Measurements from ENCODE around the gene HELQ.

Gene HELQ

DNA sequence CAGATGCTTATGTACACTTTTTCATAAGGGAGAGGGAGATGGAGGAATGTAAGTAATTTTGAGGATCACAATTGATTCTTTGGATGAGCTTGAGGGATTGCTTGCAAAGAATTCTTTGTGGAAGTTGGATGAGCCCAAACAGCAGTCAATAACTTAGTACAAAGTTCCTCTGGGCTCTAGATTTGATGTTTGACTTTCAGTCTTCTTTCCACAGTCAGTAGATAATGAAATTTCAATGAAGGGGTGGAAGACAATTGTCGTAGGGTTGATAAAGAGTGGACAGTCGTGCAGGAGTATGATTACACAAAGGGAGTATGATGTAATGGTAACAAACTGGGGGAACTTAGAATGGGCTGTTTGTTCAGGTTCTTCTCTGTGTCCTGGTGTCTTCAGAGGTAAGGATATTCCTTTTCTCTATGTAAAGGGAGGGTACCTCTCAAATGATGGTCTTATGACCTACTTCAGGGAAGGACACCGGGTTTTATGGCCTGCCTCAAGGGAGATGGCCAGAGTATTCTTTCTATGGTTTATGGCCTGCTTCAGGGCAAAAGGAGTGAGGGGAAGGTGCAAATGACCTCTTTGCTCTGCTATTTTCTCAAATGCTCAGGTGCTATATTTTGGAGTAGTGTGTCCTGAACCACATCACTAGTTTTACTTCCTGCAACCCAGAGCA lies 31.0 kb upstream of the HELQ start:
- Histone ChIP-seq H3K9me3 (ENCODE audit: control insufficient read depth in 1 of 2, low read length in 2 of 2) (no peaks in the 10 kb centered on the region), H3K27me3 (ENCODE audit: control insufficient read depth in 1 of 2, insufficient read depth in 2 of 2, low read length in 2 of 2) (no peaks in the 10 kb centered on the region), H3K36me3 (ENCODE audit: control insufficient read depth in 1 of 2, insufficient read depth in 2 of 2, low read length in 2 of 2) (no peaks in the 10 kb centered on the region), H3K4me1 (ENCODE audit: control insufficient read depth in 1 of 2, insufficient read depth in 2 of 2, low read length in 2 of 2) (peaks cover 6 to 12% of the 10 kb centered on the region in 2 donors), H3K27ac (ENCODE audit: low read depth, low read length) (no peak overlapping the region), H3K9ac (ENCODE audit: low read depth in 1 of 2, low read length in 2 of 2) (no peak overlapping the region), H3K4me3 (ENCODE audit: low read depth in 1 of 2, low read length in 2 of 2) (no peak overlapping the region)

DNA sequence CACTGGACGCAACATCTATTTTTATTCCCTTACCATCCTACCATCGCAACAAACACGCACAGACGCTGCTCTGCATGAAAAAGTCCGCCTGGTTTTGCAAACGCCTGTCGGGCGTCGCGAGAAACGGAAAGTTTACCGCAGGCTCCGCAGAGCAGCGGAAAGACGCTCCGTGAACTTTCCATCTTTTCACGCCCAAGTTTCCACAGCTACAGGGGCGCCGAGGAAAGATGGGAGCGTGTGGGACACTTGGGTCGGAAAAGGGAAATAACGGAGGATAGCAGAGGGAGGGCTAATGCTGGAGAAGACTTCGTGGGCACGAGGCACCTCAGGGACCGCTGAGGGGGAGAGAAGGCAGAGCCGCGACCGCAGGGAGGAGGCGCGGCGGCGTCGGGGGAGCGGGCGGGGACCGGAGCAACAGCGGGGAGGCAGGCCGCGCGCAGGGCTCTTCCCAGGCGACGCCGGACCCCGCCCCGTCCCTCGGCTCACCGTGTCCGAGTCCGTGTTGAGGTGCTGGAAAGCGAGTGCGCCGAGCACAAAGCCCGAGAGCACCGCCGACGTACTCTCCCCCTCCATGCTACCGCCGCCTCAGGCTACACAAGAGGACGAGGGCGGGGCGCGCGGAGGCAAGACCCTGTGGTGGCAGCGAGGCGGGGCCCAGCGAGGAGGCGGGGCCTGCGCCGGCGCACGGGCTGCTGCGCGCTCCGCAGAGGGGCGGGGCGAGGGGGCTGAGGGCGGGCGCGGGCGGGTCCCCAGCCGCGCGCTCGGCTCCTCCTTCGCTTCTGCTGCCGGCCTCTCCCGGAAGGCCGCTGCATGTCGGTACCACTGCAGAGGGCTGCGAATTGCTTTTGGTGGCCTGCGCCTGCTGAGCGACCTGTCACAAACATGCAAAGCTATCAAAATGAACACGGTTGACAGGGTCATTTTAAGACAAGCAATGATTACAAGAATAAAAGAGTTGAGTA lies 29.2 kb upstream of the HELQ start, which contains the start of gene ABRAXAS1:
ABRAXAS1 (minus strand) TSS at position 601 of the 962 bp plus-strand sequence; CDS start at position 573, 28 bp downstream.
- Histone ChIP-seq H3K4me3 (ENCODE audit: low read depth in 1 of 2, low read length in 2 of 2) (peak within 1 kb of the TSS; percentile 95), H3K9me3 (ENCODE audit: control insufficient read depth in 1 of 2, low read length in 2 of 2) (no peaks in the 10 kb centered on the region), H3K4me1 (ENCODE audit: control insufficient read depth in 1 of 2, insufficient read depth in 2 of 2, low read length in 2 of 2) (peaks cover 6 to 12% of the 10 kb centered on the region in 2 donors), H3K9ac (ENCODE audit: low read depth in 1 of 2, low read length in 2 of 2) (peak within 1 kb of the TSS; percentile 71 to 79), H3K27ac (ENCODE audit: low read depth, low read length) (peak within 1 kb of the TSS; percentile 85), H3K27me3 (ENCODE audit: control insufficient read depth in 1 of 2, insufficient read depth in 2 of 2, low read length in 2 of 2) (no peaks in the 10 kb centered on the region), H3K36me3 (ENCODE audit: control insufficient read depth in 1 of 2, insufficient read depth in 2 of 2, low read length in 2 of 2) (no peaks in the 10 kb centered on the region)

DNA sequence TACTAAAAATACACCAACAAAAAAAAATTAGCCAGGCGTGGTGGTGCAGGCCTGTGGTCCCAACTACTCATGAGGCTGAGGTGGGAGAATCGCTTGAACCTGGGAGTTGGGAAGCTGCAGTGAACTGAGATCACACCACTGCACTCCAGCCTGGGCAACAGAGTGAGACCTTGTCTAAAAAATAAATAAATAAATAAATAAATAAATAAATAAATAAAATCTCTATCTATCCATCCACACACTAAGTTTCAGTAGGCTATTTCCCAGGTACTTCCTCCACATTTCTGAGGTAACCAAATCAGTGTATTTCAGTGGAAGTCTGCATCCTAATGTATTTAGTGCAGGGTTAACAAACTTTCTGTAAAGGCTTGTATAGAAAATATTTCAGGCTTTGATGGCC lies 18.3 kb upstream of the HELQ start:
- Histone ChIP-seq H3K27me3 (ENCODE audit: control insufficient read depth in 1 of 2, insufficient read depth in 2 of 2, low read length in 2 of 2) (no peaks in the 10 kb centered on the region), H3K4me3 (ENCODE audit: low read depth in 1 of 2, low read length in 2 of 2) (no peak overlapping the region), H3K4me1 (ENCODE audit: control insufficient read depth in 1 of 2, insufficient read depth in 2 of 2, low read length in 2 of 2) (no peaks in the 10 kb centered on the region), H3K36me3 (ENCODE audit: control insufficient read depth in 1 of 2, insufficient read depth in 2 of 2, low read length in 2 of 2) (peaks cover 0 to 15% of the 10 kb centered on the region in 2 donors), H3K9me3 (ENCODE audit: control insufficient read depth in 1 of 2, low read length in 2 of 2) (no peaks in the 10 kb centered on the region), H3K27ac (ENCODE audit: low read depth, low read length) (no peak overlapping the region), H3K9ac (ENCODE audit: low read depth in 1 of 2, low read length in 2 of 2) (no peak overlapping the region)

DNA sequence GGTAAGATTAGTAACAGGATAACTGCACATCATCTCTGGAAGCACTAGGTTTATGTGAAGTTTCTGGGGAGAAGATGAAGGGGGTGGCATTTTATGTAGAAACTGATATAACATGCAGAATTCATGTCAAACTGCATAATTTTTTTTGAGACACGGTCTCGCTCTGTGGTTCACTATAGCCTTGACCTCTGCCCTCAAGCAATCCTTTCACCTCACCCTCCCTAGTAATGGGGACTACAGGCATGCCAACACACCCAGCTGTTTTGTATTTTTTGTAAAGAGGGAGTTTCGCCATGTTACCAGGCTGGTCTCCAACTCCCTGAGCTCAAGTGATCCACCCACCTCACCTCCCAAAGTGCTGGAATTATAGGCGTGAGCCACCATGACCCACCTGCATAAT lies 17.8 kb upstream of the HELQ start:
- H3K27ac ChIP-seq (ENCODE audit: low read depth, low read length) = no peak overlapping the region
- no peak overlapping the region for H3K4me3 ChIP-seq (ENCODE audit: low read depth in 1 of 2, low read length in 2 of 2)
- H3K27me3 ChIP-seq (ENCODE audit: control insufficient read depth in 1 of 2, insufficient read depth in 2 of 2, low read length in 2 of 2) = no peaks in the 10 kb centered on the region
- H3K36me3 ChIP-seq (ENCODE audit: control insufficient read depth in 1 of 2, insufficient read depth in 2 of 2, low read length in 2 of 2) = peaks cover 0 to 20% of the 10 kb centered on the region in 2 donors
- H3K9ac ChIP-seq (ENCODE audit: low read depth in 1 of 2, low read length in 2 of 2) = no peak overlapping the region
- H3K4me1 ChIP-seq (ENCODE audit: control insufficient read depth in 1 of 2, insufficient read depth in 2 of 2, low read length in 2 of 2) = no peaks in the 10 kb centered on the region
- H3K9me3 ChIP-seq (ENCODE audit: control insufficient read depth in 1 of 2, low read length in 2 of 2) = no peaks in the 10 kb centered on the region

DNA sequence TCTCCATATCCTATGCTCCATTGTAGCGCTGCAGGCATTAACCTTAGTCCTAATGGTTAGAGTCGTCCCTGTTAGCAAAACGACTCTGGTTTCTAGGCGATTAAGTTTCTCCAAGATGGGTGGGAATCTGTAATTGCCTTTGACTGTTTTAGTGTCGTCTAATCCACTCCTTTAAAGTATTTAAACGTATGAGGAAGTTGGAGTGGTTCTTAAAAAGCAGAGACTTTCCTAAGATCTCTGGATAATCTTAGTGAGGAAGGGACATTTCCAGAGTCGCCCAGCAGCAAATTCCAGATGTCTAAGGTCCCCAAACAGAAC lies 520 bp upstream of the HELQ start:
- no peaks in the 10 kb centered on the region for H3K9me3 ChIP-seq (ENCODE audit: control insufficient read depth in 1 of 2, low read length in 2 of 2)
- H3K9ac ChIP-seq (ENCODE audit: low read depth in 1 of 2, low read length in 2 of 2) = peak overlapping the region; percentile 96 to 97
- H3K4me1 ChIP-seq (ENCODE audit: control insufficient read depth in 1 of 2, insufficient read depth in 2 of 2, low read length in 2 of 2) = peaks cover 18 to 30% of the 10 kb centered on the region in 2 donors
- no peaks in the 10 kb centered on the region for H3K27me3 ChIP-seq (ENCODE audit: control insufficient read depth in 1 of 2, insufficient read depth in 2 of 2, low read length in 2 of 2)
- peak overlapping the region; percentile 79 to 98 for H3K4me3 ChIP-seq (ENCODE audit: low read depth in 1 of 2, low read length in 2 of 2)
- H3K36me3 ChIP-seq (ENCODE audit: control insufficient read depth in 1 of 2, insufficient read depth in 2 of 2, low read length in 2 of 2) = peaks cover 6 to 35% of the 10 kb centered on the region in 2 donors
- peak overlapping the region; percentile 92 for H3K27ac ChIP-seq (ENCODE audit: low read depth, low read length)

DNA sequence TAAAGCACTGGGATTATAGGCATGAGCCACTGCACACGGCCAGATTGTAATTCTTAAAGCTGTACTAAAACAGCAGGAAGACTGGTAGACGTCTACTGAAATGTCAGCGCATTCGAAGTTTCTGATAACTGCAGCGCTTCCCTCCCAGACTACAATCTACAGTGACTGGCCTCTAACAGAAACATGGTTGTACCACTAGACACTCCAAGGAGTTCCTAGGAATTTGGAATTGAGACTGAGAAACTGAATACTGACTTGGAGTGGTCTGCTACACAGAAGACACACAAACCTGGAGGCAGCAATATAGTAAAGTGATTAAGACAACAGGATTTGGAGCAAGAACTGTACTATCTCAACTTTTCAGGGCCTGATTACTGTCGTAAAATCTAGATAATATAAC lies 937 bp downstream of the HELQ start:
- Histone ChIP-seq H3K4me3 (ENCODE audit: low read depth in 1 of 2, low read length in 2 of 2) (peak overlapping the region; percentile 79 to 98), H3K36me3 (ENCODE audit: control insufficient read depth in 1 of 2, insufficient read depth in 2 of 2, low read length in 2 of 2) (peaks cover 3 to 24% of the 10 kb centered on the region in 2 donors), H3K9me3 (ENCODE audit: control insufficient read depth in 1 of 2, low read length in 2 of 2) (no peaks in the 10 kb centered on the region), H3K4me1 (ENCODE audit: control insufficient read depth in 1 of 2, insufficient read depth in 2 of 2, low read length in 2 of 2) (peaks cover 18 to 30% of the 10 kb centered on the region in 2 donors), H3K27ac (ENCODE audit: low read depth, low read length) (peak overlapping the region; percentile 92), H3K9ac (ENCODE audit: low read depth in 1 of 2, low read length in 2 of 2) (peak overlapping the region; percentile 96 to 97), H3K27me3 (ENCODE audit: control insufficient read depth in 1 of 2, insufficient read depth in 2 of 2, low read length in 2 of 2) (no peaks in the 10 kb centered on the region)

DNA sequence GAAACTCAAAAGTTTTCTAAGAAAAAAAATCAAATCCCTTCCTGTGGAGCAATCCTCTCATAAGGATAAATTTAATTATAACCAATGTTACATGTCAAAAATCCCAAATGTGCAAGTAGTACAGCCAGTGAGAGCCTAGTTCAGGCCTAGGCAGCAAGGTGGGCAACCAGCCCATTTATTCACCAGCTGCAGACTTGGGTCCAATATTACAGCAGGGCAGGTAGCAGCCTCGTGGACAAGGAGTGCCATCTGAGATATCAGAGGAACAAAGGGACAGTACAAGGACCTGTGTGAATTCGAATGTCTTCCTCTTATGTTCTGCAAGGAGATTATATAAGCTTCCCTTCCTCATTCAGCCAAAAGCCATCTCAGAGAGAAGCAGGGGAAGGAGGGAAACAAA lies 6.6 kb downstream of the HELQ start:
- Histone ChIP-seq H3K9me3 (ENCODE audit: control insufficient read depth in 1 of 2, low read length in 2 of 2) (no peaks in the 10 kb centered on the region), H3K27ac (ENCODE audit: low read depth, low read length) (no peak overlapping the region), H3K27me3 (ENCODE audit: control insufficient read depth in 1 of 2, insufficient read depth in 2 of 2, low read length in 2 of 2) (no peaks in the 10 kb centered on the region), H3K36me3 (ENCODE audit: control insufficient read depth in 1 of 2, insufficient read depth in 2 of 2, low read length in 2 of 2) (peaks cover 0 to 26% of the 10 kb centered on the region in 2 donors), H3K9ac (ENCODE audit: low read depth in 1 of 2, low read length in 2 of 2) (no peak overlapping the region), H3K4me1 (ENCODE audit: control insufficient read depth in 1 of 2, insufficient read depth in 2 of 2, low read length in 2 of 2) (peaks cover 1 to 5% of the 10 kb centered on the region in 2 donors), H3K4me3 (ENCODE audit: low read depth in 1 of 2, low read length in 2 of 2) (no peak overlapping the region)

DNA sequence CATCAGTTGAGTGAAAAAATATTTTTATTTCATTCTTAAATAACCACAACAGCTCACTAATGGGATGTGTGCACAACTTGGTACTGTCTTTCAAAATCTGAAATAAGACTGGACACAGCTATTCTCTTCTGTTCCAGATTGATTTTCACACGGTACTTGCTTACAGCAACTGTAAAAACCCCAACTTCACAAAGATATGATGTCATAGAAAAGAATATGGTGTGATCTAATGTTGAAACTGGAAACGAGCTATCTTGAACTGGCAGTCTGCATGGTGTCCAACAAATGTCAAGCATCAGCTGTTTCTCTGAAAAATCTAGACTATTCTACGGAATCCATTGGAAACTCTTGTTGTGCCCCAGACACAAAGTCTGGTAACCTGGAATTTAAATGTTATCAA lies 14.7 kb downstream of the HELQ start:
- Histone ChIP-seq H3K4me1 (ENCODE audit: control insufficient read depth in 1 of 2, insufficient read depth in 2 of 2, low read length in 2 of 2) (no peaks in the 10 kb centered on the region), H3K9me3 (ENCODE audit: control insufficient read depth in 1 of 2, low read length in 2 of 2) (no peaks in the 10 kb centered on the region), H3K4me3 (ENCODE audit: low read depth in 1 of 2, low read length in 2 of 2) (no peak overlapping the region), H3K36me3 (ENCODE audit: control insufficient read depth in 1 of 2, insufficient read depth in 2 of 2, low read length in 2 of 2) (peaks cover 0 to 32% of the 10 kb centered on the region in 2 donors), H3K27ac (ENCODE audit: low read depth, low read length) (no peak overlapping the region), H3K9ac (ENCODE audit: low read depth in 1 of 2, low read length in 2 of 2) (no peak overlapping the region), H3K27me3 (ENCODE audit: control insufficient read depth in 1 of 2, insufficient read depth in 2 of 2, low read length in 2 of 2) (no peaks in the 10 kb centered on the region)

DNA sequence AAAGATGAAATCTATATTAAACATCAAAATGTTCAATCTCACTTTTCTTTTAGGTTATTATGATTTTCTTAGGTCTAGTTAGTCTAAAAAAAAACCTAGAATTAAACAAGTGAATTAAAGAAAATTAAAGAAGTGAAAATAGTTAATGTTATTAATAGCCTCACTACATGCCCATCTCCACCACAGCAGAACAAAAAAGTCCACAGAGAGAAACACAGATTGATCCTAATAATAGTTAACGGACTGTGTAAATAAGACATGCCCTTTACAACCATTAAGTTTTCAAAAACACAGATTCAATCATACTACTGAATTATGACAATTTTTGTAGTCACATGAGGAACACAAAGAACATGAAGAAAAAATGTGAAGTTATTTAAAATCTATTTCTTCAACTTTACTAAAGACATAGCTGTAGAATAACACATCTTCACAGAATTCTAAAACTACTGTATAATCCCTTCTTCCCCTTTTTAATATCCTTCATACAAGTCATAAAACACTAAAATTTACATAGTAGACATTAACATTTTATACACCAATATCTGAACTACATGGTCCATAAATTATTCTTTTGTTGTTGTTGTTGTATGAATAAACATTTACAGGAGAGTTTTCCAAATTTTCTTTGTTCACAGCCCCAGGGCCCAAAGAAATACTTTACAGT lies 15.3 kb downstream of the HELQ start:
- Histone ChIP-seq H3K4me3 (ENCODE audit: low read depth in 1 of 2, low read length in 2 of 2) (no peak overlapping the region), H3K9me3 (ENCODE audit: control insufficient read depth in 1 of 2, low read length in 2 of 2) (no peaks in the 10 kb centered on the region), H3K27me3 (ENCODE audit: control insufficient read depth in 1 of 2, insufficient read depth in 2 of 2, low read length in 2 of 2) (no peaks in the 10 kb centered on the region), H3K9ac (ENCODE audit: low read depth in 1 of 2, low read length in 2 of 2) (no peak overlapping the region), H3K36me3 (ENCODE audit: control insufficient read depth in 1 of 2, insufficient read depth in 2 of 2, low read length in 2 of 2) (peaks cover 0 to 32% of the 10 kb centered on the region in 2 donors), H3K27ac (ENCODE audit: low read depth, low read length) (no peak overlapping the region), H3K4me1 (ENCODE audit: control insufficient read depth in 1 of 2, insufficient read depth in 2 of 2, low read length in 2 of 2) (no peaks in the 10 kb centered on the region)

DNA sequence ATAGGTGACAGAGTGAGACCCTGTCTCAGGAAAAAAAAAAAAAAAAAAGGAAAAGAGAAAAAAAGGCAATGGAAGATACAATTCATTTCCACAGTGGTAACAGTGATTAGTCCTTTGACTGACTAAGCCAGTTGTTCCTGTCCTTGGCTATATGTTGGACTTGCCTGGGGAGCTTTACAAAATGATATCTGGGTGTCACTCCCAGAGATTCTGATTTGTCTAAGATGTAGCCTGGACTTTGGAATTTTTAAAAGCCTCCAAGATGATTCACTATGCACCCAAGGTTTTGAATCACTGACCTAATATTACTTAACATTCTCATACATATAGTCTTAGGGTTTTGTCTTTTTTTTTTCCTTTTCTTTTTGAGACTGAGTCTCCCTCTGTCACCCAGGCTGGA lies 16.9 kb downstream of the HELQ start:
- Histone ChIP-seq H3K9ac (ENCODE audit: low read depth in 1 of 2, low read length in 2 of 2) (no peak overlapping the region), H3K36me3 (ENCODE audit: control insufficient read depth in 1 of 2, insufficient read depth in 2 of 2, low read length in 2 of 2) (peaks cover 0 to 24% of the 10 kb centered on the region in 2 donors), H3K27ac (ENCODE audit: low read depth, low read length) (no peak overlapping the region), H3K27me3 (ENCODE audit: control insufficient read depth in 1 of 2, insufficient read depth in 2 of 2, low read length in 2 of 2) (no peaks in the 10 kb centered on the region), H3K4me1 (ENCODE audit: control insufficient read depth in 1 of 2, insufficient read depth in 2 of 2, low read length in 2 of 2) (no peaks in the 10 kb centered on the region), H3K9me3 (ENCODE audit: control insufficient read depth in 1 of 2, low read length in 2 of 2) (no peaks in the 10 kb centered on the region), H3K4me3 (ENCODE audit: low read depth in 1 of 2, low read length in 2 of 2) (no peak overlapping the region)
